ENCODE results near the gene IL32. TPM values are rescaled to one million over a fixed set of nuclear protein-coding genes. Genes with fewer than 3 reads are reported as not detected.

The IL32 gene
- total and polyA plus RNA-seq, 4 donors, result 83.7 to 275 (median 200) TPM

DNA sequence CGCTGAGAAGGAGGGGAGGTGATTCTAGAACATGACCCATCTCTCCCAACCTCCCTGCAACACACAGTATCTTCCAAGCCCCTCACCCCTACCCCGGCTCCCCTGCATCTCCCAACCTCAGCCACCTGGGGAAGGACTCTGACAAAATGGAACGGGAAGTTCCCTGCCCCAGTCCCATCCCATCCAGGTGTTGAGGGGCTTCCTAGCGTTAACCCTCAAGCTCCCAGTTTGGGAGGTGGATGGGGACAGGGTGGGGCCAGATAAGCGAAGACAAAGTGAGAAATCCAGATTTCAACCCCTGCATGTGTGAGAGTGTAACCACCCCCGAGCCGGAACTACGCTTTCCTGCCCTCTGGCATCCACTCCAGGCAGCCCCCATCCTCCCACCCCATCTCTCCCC is 31.8 kb downstream of the IL32 start:
- H3K36me3 ChIP-seq (ENCODE audit: control insufficient read depth in 4 of 4, insufficient read depth in 4 of 4, low read length in 4 of 4), result no peaks in the 10 kb centered on the region
- DNase-seq (no peak), ATAC-seq (ENCODE audit: insufficient read depth, low FRiP score) (no peak)
- no peaks in the 10 kb centered on the region for H3K9me3 ChIP-seq (ENCODE audit: control insufficient read depth in 4 of 4, insufficient read depth in 3 of 4, low read length in 3 of 4)
- H3K27me3 ChIP-seq (ENCODE audit: control insufficient read depth in 3 of 3, insufficient read depth in 3 of 3, low read length in 2 of 3), result peaks cover 0 to 26% (median 15%) of the 10 kb centered on the region in 3 donors
- no peak overlapping the region for H3K27ac ChIP-seq (ENCODE audit: low read depth in 1 of 2, low read length in 1 of 2)
- TF ChIP-seq, protein P1, sequence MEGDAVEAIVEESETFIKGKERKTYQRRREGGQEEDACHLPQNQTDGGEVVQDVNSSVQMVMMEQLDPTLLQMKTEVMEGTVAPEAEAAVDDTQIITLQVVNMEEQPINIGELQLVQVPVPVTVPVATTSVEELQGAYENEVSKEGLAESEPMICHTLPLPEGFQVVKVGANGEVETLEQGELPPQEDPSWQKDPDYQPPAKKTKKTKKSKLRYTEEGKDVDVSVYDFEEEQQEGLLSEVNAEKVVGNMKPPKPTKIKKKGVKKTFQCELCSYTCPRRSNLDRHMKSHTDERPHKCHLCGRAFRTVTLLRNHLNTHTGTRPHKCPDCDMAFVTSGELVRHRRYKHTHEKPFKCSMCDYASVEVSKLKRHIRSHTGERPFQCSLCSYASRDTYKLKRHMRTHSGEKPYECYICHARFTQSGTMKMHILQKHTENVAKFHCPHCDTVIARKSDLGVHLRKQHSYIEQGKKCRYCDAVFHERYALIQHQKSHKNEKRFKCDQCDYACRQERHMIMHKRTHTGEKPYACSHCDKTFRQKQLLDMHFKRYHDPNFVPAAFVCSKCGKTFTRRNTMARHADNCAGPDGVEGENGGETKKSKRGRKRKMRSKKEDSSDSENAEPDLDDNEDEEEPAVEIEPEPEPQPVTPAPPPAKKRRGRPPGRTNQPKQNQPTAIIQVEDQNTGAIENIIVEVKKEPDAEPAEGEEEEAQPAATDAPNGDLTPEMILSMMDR (IDR thresholded peaks at IDR 0.05; ENCODE audit: control extremely low read depth, extremely low read depth), result no peak
- H3K4me1 ChIP-seq (ENCODE audit: control insufficient read depth in 5 of 5, insufficient read depth in 5 of 5, low read length in 5 of 5), result peaks cover 0 to 8% (median 4%) of the 10 kb centered on the region in 5 donors
- WGBS, 2 donors, result 63 to 69% methylated on average over 8 of the region's 8 CpGs
- no peak overlapping the region for H3K4me3 ChIP-seq
- no peak overlapping the region for H3K9ac ChIP-seq (ENCODE audit: insufficient read depth in 1 of 2, low read length in 2 of 2)

DNA sequence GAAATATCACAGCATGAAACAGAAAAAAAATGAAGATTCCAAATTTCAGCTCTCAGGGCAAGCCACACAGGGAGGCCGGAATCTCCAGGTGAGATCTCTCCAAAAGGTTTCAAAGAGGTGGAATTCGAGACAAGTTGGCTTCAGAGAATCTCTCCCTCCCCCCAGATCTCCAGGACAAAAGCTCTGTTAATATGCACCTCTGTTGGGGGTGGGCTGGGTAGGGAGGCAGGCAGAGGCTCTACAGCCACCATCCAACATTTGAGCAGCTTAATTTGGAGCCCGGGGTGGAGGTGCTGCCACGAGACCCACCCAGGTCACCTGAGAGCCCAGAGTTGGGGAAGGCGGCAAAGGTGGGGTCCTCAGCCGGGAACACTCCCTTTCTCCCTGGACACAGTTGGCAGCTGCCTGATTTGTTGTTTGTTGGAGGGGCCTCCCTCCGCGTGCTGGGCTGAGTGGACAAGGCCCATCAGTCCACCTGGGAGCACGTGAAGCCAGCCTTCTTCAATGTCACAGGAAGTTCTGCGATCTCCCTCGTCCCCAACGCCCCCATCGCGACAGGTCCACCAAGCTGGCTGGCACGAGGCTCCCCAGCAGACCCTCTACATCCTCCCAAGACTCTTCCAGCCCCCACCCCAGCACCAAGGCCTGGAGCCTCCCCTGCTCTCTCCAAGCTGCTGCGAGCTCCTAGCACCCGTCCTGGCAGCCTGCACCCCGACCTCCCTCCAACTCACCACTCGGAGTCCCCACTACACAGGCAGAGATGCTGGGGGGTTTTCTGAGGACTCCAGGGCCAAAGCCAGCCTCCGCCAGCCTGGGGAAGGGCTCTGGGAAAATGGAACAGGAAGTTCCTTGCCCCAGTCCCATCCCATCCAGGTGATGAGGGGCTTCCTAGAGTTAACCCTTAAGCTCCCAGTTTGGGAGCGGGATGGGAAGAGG is 33.3 kb downstream of the IL32 start, which contains the start of gene ZSCAN10:
ZSCAN10 (minus strand) TSS at position 836 of the 936 bp plus-strand sequence. CDS start 6,357 bp downstream, outside the sequence.
- no peaks in the 10 kb centered on the region for H3K9me3 ChIP-seq (ENCODE audit: control insufficient read depth in 4 of 4, insufficient read depth in 3 of 4, low read length in 3 of 4)
- ATAC-seq (ENCODE audit: insufficient read depth, low FRiP score) (no peak), DNase-seq (no peak)
- H3K27ac ChIP-seq (ENCODE audit: low read depth in 1 of 2, low read length in 1 of 2), result peak within 1 kb of the TSS in 1 of 2 donors; percentile 32
- H3K36me3 ChIP-seq (ENCODE audit: control insufficient read depth in 4 of 4, insufficient read depth in 4 of 4, low read length in 4 of 4), result no peaks in the 10 kb centered on the region
- peaks cover 0 to 8% (median 4%) of the 10 kb centered on the region in 5 donors for H3K4me1 ChIP-seq (ENCODE audit: control insufficient read depth in 5 of 5, insufficient read depth in 5 of 5, low read length in 5 of 5)
- WGBS, 2 donors, result 65 to 71% methylated on average over 21 of the region's 21 CpGs
- H3K27me3 ChIP-seq (ENCODE audit: control insufficient read depth in 3 of 3, insufficient read depth in 3 of 3, low read length in 2 of 3), result peaks cover 0 to 23% (median 15%) of the 10 kb centered on the region in 3 donors
- no peak within 1 kb of the TSS for H3K4me3 ChIP-seq
- no peak within 1 kb of the TSS for H3K9ac ChIP-seq (ENCODE audit: insufficient read depth in 1 of 2, low read length in 2 of 2)
- TF ChIP-seq, protein P1 (IDR thresholded peaks at IDR 0.05; ENCODE audit: control extremely low read depth, extremely low read depth), result no peak

DNA sequence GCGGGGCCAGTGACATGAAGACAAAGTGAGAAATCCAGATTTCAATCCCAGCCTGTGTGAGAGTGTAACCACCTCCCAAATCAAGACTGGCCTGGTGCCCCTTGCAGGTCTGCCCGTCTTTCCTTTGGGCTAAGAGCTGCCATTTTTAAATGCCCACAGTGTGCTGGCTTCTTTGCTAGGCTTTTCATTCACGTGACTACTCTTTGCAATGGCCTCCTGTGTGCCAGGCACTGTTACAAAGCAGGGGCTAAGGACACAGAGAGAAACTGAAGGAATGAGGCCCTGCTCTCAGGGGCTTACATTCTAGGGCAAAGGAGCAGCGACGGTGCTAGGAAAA is 33.9 kb downstream of the IL32 start:
- Histone ChIP-seq H3K4me1 (ENCODE audit: control insufficient read depth in 5 of 5, insufficient read depth in 5 of 5, low read length in 5 of 5) (peaks cover 0 to 8% (median 4%) of the 10 kb centered on the region in 5 donors), H3K27me3 (ENCODE audit: control insufficient read depth in 3 of 3, insufficient read depth in 3 of 3, low read length in 2 of 3) (peaks cover 0 to 23% (median 15%) of the 10 kb centered on the region in 3 donors), H3K36me3 (ENCODE audit: control insufficient read depth in 4 of 4, insufficient read depth in 4 of 4, low read length in 4 of 4) (no peaks in the 10 kb centered on the region), H3K4me3 (no peak overlapping the region), H3K9ac (ENCODE audit: insufficient read depth in 1 of 2, low read length in 2 of 2) (no peak overlapping the region), H3K27ac (ENCODE audit: low read depth in 1 of 2, low read length in 1 of 2) (no peak overlapping the region), H3K9me3 (ENCODE audit: control insufficient read depth in 4 of 4, insufficient read depth in 3 of 4, low read length in 3 of 4) (no peaks in the 10 kb centered on the region)
- DNase-seq (no peak), ATAC-seq (ENCODE audit: insufficient read depth, low FRiP score) (no peak)
- whole genome bisulfite sequencing, 2 donors, result 74 to 79% methylated on average over 5 of the region's 5 CpGs
- TF ChIP-seq, protein P1 (IDR thresholded peaks at IDR 0.05; ENCODE audit: control extremely low read depth, extremely low read depth), result no peak
